ENCODE measurements around the gene TTLL7. TPM values are rescaled to one million over a fixed set of nuclear protein-coding genes. Genes with fewer than 3 reads are reported as not detected.

The TTLL7 gene
- 12.0 and 15.4 TPM in 2 replicates for total RNA-seq (2014; rRNA removed; shearing (Covaris generic))

GRCh38 chr1:83998498-83999315 is at the start of gene TTLL7:
Gene TTLL7, minus strand, starts transcription at chr1:83999132. Its CDS starts 46,921 bp downstream, at chr1:83952211.
- peak; percentile 81 for DNase-seq (ENCODE audit: low read depth)

- no peak for DNase-seq (ENCODE audit: low read depth)
Measured at GRCh38 chr1:84042461-84042860, 43.5 kb upstream of the TTLL7 start.

DNA sequence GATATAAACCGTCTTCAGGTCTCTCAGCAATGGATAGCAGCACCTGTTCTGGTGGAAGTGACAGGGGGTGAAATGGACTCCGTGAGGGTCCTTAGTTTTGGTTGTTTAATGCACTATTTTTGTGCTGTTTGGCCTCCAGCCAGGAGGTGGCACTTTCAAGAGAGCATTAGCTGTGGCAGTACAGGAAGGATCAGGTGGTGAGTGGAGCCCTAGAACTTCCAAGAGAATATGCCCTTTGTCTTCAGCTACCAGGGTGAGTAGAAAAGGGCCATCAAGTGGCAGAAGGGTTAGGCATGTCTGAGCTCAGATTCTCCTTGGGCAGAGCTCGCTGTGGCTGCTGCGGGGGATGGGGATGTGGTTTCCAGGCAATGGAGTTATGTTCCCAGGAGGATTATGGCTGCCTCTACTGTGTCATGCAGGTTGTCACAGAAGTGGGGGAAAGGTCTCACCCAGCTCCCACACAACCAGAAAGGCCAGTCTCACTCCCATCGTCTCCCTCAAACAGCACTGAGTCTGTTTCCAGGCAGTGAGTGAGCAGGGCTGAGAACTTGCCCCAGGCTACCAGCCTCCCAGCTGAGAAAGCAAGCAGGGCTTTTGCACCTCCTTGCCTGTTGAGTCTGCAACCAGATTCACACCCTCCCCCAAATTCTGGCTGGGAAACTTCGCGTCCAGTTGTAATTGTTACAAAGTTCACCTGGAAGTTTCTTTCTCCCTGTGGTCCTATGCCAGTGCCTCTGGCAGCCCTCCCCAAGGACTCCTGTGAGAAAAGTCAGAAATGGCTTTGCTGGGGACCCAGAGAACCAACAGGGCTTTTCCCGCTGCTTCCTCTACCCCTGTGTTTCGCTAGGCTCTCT is 39.1 kb upstream of the TTLL7 start:
- peak; percentile 12 for DNase-seq (ENCODE audit: low read depth)

DNA sequence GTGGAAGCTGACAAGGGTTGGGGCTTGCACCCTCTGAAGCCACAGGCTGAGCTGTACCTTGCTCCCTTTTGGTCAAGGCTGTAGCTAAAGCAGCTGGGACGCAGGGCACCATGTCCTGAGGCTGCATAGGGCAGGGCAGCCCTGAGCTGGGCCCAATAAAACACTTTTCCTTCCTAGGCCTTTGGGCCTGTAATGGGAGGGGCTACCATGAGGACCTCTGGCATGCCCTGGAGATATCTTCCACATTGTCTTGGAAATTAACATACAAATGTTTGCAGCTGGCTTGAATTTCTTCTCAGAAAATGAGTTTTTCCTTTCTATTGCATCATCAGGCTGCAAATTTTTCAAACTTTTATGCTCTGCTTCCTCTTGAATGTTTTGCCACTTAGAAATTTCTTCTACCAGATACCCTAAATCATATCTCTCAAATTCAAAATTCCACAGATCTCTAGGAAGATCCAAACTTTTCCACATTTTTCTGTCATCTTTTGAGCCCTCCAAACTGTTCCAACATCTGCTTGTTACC is 32.9 kb upstream of the TTLL7 start:
- DNase-seq (ENCODE audit: low read depth): no peak

DNA sequence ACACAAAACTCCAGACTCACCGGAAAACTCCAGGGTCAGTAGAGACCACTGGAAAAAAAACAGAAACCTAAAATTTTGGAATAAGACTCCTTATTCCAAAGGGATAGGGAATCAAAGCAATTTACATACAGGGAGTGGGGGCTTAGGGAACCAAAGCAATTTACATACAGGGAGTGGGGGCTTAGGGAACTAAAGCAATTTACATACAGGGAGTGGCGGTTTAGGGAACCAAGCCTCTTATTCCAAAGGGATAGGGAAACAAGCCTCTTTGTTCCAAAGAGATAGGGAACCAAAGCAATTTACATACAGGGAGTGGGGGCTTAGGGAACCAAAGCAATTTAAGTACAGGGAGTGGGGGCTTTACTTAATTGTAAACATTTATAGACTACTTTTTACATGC is 28.4 kb upstream of the TTLL7 start:
- no peak for DNase-seq (ENCODE audit: low read depth)

DNA sequence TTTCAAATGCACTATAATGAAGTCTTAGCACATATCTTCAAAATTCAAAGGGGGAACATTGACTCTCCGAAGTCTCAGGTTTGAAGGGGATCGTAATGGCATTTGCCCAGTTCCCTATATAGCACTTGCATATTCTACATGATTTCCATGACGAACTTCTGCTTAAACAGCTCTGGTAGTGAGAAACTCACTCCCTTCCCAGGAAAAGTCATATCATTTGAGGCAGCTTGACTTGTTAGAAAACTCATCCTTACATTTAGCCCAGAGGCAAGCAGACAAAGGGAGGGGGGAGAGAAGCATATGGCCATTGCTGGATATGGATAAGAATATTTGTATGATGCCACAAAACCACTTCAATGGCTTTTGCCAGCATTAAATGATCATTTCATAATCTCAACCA is 27.0 kb upstream of the TTLL7 start:
- DNase-seq (ENCODE audit: low read depth): no peak

GRCh38 chr1:84021822-84022221 is 22.9 kb upstream of the TTLL7 start:
- DNase-seq (ENCODE audit: low read depth): no peak

DNA sequence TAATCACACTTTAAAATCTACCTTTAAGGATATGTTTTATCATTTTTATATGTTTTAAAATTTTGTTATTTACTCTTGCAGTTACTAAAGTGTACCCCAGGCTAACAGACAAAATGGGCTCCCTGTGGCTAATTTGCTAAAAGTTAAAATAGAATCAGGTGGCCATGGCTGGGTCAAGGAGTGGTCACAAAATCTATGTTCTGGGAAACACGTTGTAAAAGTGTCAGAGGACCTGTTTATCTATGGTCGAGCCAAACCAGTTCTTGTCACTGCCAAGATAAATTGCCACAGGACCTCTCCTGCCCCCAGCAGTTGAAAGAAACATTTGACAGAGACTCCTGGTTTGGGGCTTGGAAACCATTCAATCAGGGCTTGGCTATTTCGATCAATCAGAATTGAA is 21.2 kb upstream of the TTLL7 start:
- no peak for DNase-seq (ENCODE audit: low read depth)

DNA sequence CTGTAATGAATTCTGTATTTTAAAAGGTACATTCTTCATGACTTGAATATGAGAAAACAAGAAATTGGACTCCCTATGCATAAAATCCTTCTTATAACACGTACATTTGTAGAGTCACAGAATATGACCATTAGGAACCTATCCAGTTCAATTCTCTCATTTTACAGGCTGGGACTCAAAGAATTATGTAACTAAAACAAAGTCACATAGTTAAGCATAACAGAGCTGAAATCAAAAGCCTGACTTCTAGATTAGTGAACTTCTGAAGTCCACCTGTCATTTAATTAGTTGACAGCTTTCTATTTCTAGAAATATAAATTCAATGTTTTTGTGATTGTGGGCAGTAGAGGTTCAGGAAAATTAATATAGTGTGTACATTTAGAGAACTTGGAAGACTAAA is 20.3 kb upstream of the TTLL7 start:
- DNase-seq (ENCODE audit: low read depth): no peak

DNA sequence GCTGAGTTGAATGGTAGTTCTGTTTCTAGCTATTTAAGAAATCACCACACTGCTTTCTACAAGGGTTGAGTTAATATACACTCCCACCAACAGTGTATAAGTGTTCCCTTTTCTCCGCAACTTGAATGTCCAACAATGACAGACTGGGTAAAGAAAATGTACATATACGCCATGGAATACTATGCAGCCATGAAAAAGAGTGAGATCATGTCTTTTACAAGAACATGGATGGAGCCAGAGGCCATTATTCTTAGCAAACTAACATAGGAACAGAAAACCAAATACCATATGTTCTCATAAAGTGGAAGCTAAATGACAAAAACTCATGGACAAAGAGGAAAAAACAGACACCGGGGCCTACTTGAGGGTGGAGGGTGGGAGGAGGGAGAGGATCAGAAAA is 14.8 kb upstream of the TTLL7 start:
- DNase-seq (ENCODE audit: low read depth): no peak

GRCh38 chr1:84012018-84012417 is 13.1 kb upstream of the TTLL7 start:
- no peak for DNase-seq (ENCODE audit: low read depth)

GRCh38 chr1:84010136-84010535 is 11.2 kb upstream of the TTLL7 start:
- no peak for DNase-seq (ENCODE audit: low read depth)

DNA sequence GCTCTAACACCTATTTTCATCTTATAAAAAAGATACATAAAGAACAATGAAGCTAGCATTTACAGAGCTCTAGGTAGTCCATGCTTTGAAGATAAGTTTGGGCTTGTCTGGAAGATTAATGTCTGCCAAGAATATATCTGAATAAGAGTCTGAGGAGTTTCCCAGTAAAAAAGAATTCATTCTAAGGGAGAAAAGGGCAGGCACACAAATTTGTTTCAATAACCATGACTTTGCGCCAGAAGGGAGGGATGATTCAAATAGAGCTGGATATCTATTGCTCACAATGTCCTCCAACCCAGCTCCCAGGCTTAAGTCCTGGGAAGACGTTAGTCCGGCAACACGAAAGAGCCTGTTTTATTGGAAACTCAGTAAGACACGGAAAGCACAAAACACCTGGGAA is 9.7 kb upstream of the TTLL7 start:
- no peak for DNase-seq (ENCODE audit: low read depth)

DNA sequence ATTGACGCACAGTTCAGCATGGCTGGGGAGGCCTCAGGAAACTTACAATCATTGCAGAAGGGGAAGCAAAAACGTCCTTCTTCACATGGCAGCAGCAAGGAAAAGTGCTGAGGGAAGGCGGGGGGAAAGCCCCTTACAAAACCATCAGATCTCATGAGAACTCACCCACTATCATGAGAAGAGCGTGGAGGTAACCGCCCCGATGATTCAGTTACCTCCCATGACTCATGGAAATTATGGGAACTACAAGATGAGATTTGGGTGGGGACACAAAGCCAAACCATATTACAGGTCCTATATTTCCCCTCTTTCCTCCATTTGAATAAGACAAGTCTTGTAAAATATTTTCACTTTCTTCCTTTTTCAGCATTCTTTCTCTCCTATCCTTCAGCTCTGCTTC is 7.7 kb upstream of the TTLL7 start:
- no peak for DNase-seq (ENCODE audit: low read depth)

DNA sequence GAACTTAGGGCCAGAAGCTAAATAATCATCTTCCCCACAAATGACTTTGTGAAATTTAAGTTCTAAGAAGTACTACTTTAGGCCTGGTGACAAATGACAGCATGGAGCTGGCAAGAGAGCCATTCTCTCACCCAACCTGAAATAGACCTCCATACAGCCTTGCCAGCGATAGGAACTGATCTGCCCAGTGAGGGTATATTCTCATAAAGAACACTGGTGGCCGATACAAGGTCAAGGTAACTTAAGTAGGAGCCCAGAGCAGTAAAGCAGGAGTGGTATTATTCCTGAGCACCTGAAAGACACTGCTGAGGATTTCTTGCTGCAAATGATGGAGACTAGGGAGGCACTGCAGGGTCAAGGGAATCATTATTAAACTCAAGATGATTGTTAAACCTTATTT is 2.6 kb upstream of the TTLL7 start:
- DNase-seq (ENCODE audit: low read depth): no peak

DNA sequence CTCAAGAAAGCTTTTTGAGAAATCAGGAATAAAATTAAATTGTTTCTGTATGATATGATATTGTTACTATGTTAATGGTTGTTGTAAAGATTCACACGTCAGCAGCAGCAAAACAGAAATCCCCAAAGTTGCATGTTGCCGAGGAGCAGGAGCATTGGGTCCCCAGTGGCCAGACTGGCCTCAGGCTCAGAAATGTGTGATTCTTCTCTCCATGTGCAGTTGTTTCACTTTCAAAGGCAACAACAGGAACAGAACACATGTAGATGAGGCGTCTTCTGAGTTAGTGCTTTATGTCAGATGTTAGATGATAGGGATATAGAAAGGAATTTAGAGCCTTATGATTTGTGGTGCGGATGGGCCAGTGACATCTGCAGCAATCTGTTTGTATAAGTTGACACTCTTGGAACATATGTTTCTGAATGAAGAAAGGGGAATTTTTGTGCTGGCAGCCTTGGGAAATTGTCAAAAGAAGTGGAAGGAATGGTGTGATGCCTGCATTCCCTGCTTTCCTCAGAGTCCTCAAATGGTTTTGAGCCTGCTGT is 2.1 kb upstream of the TTLL7 start:
- no peak for DNase-seq (ENCODE audit: low read depth)

- DNase-seq (ENCODE audit: low read depth): no peak
Measured at GRCh38 chr1:84000196-84000885, 1.4 kb upstream of the TTLL7 start.

GRCh38 chr1:83999316-83999819 is 436 bp upstream of the TTLL7 start:
- peak; percentile 85 for DNase-seq (ENCODE audit: low read depth)

- DNase-seq (ENCODE audit: low read depth): no peak
Measured at GRCh38 chr1:83998205-83998497, 781 bp downstream of the TTLL7 start.

DNA sequence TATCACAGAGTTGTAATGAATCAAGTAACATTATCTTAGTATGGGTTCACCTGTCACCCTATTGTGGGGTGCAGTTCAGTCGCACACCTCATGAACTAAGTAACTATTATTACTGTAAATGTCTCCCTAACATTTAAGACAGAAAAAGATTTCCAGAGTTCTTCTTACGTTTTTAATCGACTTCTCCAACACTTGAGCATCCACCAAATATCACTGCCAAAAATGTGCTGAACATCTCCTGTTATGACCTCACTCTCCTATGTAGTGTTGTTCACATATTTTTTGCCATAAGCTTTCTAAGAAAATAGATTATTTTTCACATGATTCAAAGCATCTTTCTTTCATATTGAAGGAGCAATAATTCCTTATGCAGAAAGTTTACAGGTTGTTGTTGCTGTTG is 1.3 kb downstream of the TTLL7 start:
- DNase-seq (ENCODE audit: low read depth): no peak

DNA sequence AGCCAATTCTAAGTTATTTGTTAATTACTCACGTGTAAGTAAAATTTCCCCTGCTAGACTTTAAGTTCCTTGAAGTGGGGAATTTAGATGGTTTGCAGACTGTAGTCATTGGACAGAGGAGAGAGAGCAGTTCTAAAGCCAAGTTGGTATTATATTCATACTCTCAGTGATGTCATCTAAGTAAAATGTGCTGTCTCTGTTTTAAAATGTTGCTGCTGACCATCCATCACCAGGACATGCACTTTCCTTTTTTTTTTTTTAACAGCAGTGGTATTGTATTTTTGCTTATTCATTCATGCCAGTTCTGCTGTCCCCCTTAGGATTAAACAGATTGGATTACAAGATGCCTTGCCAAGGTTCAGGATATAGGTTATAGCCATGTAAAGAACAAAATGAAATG is 2.3 kb downstream of the TTLL7 start:
- DNase-seq (ENCODE audit: low read depth): peak; percentile 45

DNA sequence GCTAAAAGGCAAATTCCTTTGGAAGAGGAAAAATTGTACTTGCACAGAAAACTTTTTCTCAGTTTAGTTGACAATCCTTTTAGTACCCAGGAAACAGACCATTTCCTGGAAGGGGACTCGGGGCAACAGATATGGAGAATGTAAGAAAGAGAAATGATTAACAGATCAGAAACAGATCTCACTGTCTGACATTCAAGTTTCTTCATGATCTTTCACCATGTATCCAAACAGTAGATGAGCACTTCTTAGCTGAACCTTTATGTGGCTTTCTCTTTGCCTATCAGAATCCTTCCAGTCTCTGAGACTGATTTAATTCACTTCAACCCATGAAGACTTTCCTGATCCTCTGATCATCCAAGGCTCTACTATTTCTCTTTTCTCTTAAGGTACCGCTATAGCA is 2.7 kb downstream of the TTLL7 start:
- no peak for DNase-seq (ENCODE audit: low read depth)

Measured in RPMI7951 (cell line).